DND-41 (cell line): ENCODE measurements around the gene ZNF236.

Experiments used
- EZH2 ChIP-seq: IDR thresholded peaks from 3 replicates; pipeline ENCODE4 v1.6.1; 2012; ENCODE audit warnings: borderline replicate concordance, low read depth, mild to moderate bottlenecking, moderate library complexity, low read length, inconsistent platforms; ENCODE audit not compliant: severe bottlenecking
- TF ChIP-seq, protein P1 (sequence below): IDR thresholded peaks from 2 replicates; pipeline ENCODE4 v1.5.1; 2012; ENCODE audit warnings: borderline replicate concordance, low read length, moderate library complexity, mild to moderate bottlenecking; ENCODE audit not compliant: poor library complexity, severe bottlenecking; ENCODE audit errors: extremely low read depth

- TF ChIP-seq, protein P1, sequence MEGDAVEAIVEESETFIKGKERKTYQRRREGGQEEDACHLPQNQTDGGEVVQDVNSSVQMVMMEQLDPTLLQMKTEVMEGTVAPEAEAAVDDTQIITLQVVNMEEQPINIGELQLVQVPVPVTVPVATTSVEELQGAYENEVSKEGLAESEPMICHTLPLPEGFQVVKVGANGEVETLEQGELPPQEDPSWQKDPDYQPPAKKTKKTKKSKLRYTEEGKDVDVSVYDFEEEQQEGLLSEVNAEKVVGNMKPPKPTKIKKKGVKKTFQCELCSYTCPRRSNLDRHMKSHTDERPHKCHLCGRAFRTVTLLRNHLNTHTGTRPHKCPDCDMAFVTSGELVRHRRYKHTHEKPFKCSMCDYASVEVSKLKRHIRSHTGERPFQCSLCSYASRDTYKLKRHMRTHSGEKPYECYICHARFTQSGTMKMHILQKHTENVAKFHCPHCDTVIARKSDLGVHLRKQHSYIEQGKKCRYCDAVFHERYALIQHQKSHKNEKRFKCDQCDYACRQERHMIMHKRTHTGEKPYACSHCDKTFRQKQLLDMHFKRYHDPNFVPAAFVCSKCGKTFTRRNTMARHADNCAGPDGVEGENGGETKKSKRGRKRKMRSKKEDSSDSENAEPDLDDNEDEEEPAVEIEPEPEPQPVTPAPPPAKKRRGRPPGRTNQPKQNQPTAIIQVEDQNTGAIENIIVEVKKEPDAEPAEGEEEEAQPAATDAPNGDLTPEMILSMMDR = no peak
- TF ChIP-seq EZH2 = no peak
Observed at GRCh38 chr18:76834379-76834778, 12.0 kb downstream of the ZNF236 start.
